Body of pancreas (tissue), 4 donors: Measurements from ENCODE around the gene KLHDC7B. TPM values are rescaled to one million over a fixed set of nuclear protein-coding genes. Genes with fewer than 3 reads are reported as not detected.

ENCODE experiments used
- ATAC-seq: fragments of 150-250 bp; one replicate; pipeline ENCODE4 v1.9.1; 2016
- DNase-seq, 4 donors: peaks; one replicate each; pipeline ENCODE4 v3.0.0-alpha.2; 2019
- H3K27ac ChIP-seq, 4 donors: fragments of 200-600 bp; sonication (generic); 1 replicate in 3 of 4; 2 replicates in 1 of 4; pipeline versions ENCODE4 v1.5.1 to v1.6.1; 2016 to 2019; ENCODE audit warnings: mild to moderate bottlenecking in 1 of 4, mixed read lengths in 1 of 4, moderate library complexity in 1 of 4
- H3K27me3 ChIP-seq, 2 donors: fragments of 200-600 bp; sonication (generic); one replicate each; pipeline ENCODE4 v1.6.0; 2016; ENCODE audit warnings: mild to moderate bottlenecking in 1 of 2
- H3K36me3 ChIP-seq, 2 donors: fragments of 200-600 bp; sonication (generic); replicated peaks in 1 of 2; 2 replicates each; pipeline ENCODE4 v1.5.1; 2016; ENCODE audit warnings: low read depth in 2 of 2; ENCODE audit not compliant: insufficient read depth in 1 of 2
- H3K4me1 ChIP-seq: fragments of 200-600 bp; sonication (generic); one replicate; pipeline ENCODE4 v1.6.0; 2016
- H3K4me3 ChIP-seq, 2 donors: fragments of 200-600 bp; sonication (generic); 1 replicate in 1 of 2; 2 replicates in 1 of 2; pipeline ENCODE4 v1.5.1; 2016 to 2019
- H3K9me3 ChIP-seq, 3 donors: fragments of 200-600 bp; sonication (generic); 1 replicate in 2 of 3; 2 replicates in 1 of 3; pipeline ENCODE4 v1.5.1; 2016
- POLR2A ChIP-seq, 3 donors: fragments of 450-650 bp; IDR thresholded peaks; one replicate each; pipeline ENCODE4 v1.6.1; 2016; ENCODE audit warnings: antibody characterized with exemption in 3 of 3, mild to moderate bottlenecking in 2 of 3
- WGBS, 2 donors: methylation state at CpG; one replicate each; pipeline ENCODE4 v1.1.5; 2017; 5-methylcytosine and 5-hydroxymethylcytosine counted together
- intact Hi-C: fragments of 100-400 bp; cut with DNase I; formaldehyde crosslinking; loops from one replicate; pipeline ENCODE4 v1.15.1; 2023
- total RNA-seq, 2 donors: library from RNA; depleted of rRNA; stranded (reverse); fragments of >200 nt; gene quantifications; one replicate each; pipeline ENCODE4 v1.1.0, GENCODE V29; 2016
- TF ChIP-seq, protein P1 (sequence below), 7 experiments: fragments of 450-650 bp in 4 of 7; fragments of 200-600 bp in 3 of 7; sonication (generic) in 3 of 7; IDR thresholded peaks; one replicate each; pipeline ENCODE4 v1.5.1; 2016 to 2019; ENCODE audit warnings: antibody characterized with exemption in 7 of 7

The KLHDC7B gene
- total RNA-seq, 2 donors from 2014 or later: not detected

DNA sequence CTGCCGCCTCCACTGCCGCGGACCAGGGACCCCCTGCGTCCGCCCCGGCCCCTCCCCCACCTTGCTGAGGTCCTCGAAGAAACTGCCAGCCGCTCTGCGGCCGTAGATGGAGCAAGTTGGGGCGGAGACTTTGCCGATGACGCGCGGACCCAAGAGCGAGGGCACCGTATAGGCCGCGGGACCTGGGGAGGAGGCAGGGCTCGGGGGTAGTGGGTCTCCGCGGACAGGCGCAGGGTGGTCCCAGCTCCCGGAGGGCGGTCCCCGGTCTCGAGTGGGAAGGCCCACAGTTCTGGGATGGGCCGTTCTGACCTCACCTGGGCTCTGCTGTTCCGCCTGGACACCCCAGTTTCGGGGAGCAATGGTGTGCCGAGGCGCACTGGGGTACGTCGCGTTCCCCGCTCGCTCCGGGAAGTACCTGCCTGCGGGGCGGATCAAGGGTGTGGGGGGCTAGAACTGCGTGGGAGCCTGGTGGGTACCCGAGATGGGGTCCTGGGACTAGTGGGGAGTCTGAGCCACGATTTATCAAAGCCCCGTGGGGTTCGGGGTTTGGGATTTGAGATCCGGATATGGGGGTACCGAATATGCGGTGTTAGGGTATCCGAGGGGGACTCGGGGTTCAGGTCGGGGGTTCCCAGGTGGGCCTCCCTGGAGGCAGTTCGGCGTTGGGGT lies 14.7 kb upstream of the KLHDC7B start:
- intact Hi-C loops: no loop called here
- no peaks in the 10 kb centered on the region for H3K9me3 ChIP-seq
- ATAC-seq: peak; percentile 45
- no peak overlapping the region for H3K4me3 ChIP-seq
- DNase-seq: peak; percentile 72 to 86 (median 80)
- peak overlapping the region; percentile 70 to 90 (median 82) for H3K27ac ChIP-seq
- WGBS, 2 donors: 3 to 7% methylated on average over 22 to 52 of the region's 53 CpGs
- no peaks in the 10 kb centered on the region for H3K36me3 ChIP-seq
- peaks cover 53% of the 10 kb centered on the region for H3K4me1 ChIP-seq
- peaks cover 0 to 21% of the 10 kb centered on the region in 2 donors for H3K27me3 ChIP-seq
- TF ChIP-seq POLR2A (IDR thresholded peaks at IDR 0.05): peak in 2 of 3 donors; percentile 50 to 77
- TF ChIP-seq, protein P1, sequence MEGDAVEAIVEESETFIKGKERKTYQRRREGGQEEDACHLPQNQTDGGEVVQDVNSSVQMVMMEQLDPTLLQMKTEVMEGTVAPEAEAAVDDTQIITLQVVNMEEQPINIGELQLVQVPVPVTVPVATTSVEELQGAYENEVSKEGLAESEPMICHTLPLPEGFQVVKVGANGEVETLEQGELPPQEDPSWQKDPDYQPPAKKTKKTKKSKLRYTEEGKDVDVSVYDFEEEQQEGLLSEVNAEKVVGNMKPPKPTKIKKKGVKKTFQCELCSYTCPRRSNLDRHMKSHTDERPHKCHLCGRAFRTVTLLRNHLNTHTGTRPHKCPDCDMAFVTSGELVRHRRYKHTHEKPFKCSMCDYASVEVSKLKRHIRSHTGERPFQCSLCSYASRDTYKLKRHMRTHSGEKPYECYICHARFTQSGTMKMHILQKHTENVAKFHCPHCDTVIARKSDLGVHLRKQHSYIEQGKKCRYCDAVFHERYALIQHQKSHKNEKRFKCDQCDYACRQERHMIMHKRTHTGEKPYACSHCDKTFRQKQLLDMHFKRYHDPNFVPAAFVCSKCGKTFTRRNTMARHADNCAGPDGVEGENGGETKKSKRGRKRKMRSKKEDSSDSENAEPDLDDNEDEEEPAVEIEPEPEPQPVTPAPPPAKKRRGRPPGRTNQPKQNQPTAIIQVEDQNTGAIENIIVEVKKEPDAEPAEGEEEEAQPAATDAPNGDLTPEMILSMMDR (IDR thresholded peaks at IDR 0.05): no peak

DNA sequence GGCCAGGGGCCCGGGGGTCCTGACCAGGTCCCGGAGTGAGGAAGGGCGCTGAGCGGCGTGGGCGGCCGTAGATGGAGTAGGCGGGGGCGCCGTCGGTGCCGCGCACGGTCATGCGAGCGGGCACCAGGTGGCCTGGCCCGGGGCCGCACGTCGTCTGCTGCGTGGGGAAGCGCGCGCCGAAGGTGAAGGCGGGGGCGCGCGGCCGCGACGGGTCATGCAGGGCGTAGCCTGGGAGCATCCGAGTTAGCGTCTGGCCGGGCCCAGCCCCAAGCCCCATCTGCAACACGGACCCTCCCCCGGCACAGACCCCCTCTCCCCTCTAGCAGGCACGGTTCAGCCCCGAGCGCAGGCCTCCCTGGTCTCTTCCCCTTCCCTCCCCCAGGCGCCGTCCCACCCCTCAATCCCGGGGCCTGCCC lies 14.1 kb upstream of the KLHDC7B start:
- ATAC-seq: peak; percentile 31
- Histone ChIP-seq H3K4me1 (peaks cover 48% of the 10 kb centered on the region), H3K4me3 (peak overlapping the region in 1 of 2 donors; percentile 17), H3K9me3 (no peaks in the 10 kb centered on the region), H3K27me3 (peaks cover 0 to 21% of the 10 kb centered on the region in 2 donors), H3K27ac (peak overlapping the region; percentile 70 to 90 (median 82)), H3K36me3 (no peaks in the 10 kb centered on the region)
- DNase-seq: peak in 3 of 4 donors; percentile 50 to 58 (median 50)
- intact Hi-C loops: no loop called here
- WGBS, 2 donors: 2 to 7% methylated on average over 3 to 37 of the region's 44 CpGs
- peak in 1 of 3 donors; percentile 11 for TF ChIP-seq POLR2A (IDR thresholded peaks at IDR 0.05)
- TF ChIP-seq, protein P1 (IDR thresholded peaks at IDR 0.05): no peak

DNA sequence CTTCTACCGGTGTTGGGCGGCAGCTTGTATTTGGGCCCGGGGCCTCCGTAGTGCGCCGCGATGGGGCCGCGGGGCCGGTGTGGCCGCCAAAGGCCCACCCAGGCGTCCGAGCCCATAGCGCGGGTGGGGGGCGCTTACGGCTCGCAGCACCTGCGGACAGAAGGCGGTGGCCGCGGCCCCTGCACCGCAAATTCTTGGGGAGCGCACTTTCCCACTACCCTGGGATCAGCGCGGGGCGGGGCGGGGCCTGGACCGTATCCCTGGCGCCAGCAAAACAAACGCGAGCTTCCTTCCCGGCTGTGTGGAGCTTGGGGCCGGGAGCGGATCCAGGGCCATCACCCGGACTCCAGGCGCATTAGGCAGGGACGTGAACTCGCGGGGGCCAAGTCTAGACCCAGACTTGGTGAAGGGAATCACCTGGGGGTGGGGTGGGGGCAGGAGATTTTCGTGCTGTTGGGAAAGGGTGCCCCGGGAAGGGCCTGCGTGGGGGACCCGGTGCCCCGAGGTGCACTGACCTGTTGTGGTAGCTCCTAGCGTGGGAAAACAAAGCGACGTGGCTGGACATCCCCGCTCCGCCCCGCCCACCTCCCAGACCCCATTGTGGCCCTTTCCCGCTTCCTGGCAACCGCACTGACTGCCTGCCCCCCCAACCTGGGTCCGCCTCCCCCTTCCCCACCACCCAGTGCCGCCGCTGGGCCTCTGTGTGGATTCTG lies 13.6 kb upstream of the KLHDC7B start:
- peak overlapping the region; percentile 70 to 90 (median 82) for H3K27ac ChIP-seq
- H3K9me3 ChIP-seq: no peaks in the 10 kb centered on the region
- ATAC-seq (peak; percentile 65), DNase-seq (peak; percentile 73 to 83 (median 82))
- TF ChIP-seq, protein P1 (IDR thresholded peaks at IDR 0.05): no peak
- peak in 2 of 3 donors; percentile 39 to 48 for TF ChIP-seq POLR2A (IDR thresholded peaks at IDR 0.05)
- H3K27me3 ChIP-seq: peaks cover 0 to 21% of the 10 kb centered on the region in 2 donors
- intact Hi-C loops: no loop called here
- peak overlapping the region in 1 of 2 donors; percentile 17 for H3K4me3 ChIP-seq
- no peaks in the 10 kb centered on the region for H3K36me3 ChIP-seq
- H3K4me1 ChIP-seq: peaks cover 42% of the 10 kb centered on the region
- 2 to 5% methylated on average over 16 to 53 of the region's 56 CpGs for WGBS, 2 donors

DNA sequence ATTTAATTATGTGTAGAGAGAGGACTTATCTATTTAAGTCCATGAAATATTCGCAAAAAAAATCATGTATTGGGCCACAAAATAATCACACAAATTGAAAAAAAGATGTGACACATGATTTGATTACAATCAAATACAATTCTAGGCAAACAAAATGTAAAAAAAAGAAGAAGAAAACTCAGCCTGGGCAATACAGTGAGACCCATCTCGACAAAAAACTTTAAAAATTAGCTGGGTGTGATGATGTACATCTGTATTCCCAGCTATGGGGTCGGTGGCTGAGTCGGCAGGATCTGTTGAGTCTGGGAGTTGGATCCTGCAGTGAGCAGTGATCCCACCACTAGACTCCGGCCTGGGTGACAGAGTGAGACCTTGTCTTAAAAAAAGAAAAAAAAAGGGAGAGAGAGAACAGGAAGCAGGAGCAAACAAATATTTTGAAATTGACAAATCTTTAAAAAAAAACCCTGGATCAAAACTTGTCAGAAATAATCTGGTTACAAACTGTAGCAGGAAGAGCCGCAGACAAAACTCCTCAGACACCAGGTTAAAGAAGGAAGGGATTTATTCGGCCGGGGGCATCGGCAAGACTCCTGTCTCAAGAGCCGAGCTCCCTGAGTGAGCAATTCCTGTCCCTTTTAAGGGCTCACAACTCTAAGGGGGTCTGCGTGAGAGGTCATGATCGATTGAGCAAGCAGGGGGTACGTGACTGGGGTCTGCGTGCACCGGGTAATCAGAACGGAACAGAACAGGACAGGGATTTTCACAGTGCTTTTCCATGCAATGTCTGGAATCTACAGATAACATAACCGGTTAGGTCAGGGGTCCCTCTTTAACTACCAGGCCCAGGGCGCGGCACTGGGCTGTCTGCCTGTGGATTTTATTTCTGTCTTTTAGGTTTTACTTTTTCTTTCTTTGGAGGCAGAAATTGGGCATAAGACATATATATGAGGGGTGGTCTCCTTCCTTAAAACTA lies 12.6 kb upstream of the KLHDC7B start:
- Histone ChIP-seq H3K4me1 (peaks cover 36% of the 10 kb centered on the region), H3K27me3 (peaks cover 0 to 21% of the 10 kb centered on the region in 2 donors), H3K4me3 (no peak overlapping the region), H3K27ac (peak overlapping the region in 2 of 4 donors; percentile 3 to 85), H3K9me3 (no peaks in the 10 kb centered on the region), H3K36me3 (no peaks in the 10 kb centered on the region)
- no peak for DNase-seq
- intact Hi-C loops: no loop called here
- TF ChIP-seq, protein P1 (IDR thresholded peaks at IDR 0.05): no peak
- TF ChIP-seq POLR2A (IDR thresholded peaks at IDR 0.05): no peak
- 51 to 68% methylated on average over 19 of the region's 19 CpGs for WGBS, 2 donors
- no peak for ATAC-seq
